Esophagus mucosa (tissue), 1 donor: ENCODE results near the gene ZNF681. TPM values are rescaled to one million over a fixed set of nuclear protein-coding genes. Genes with fewer than 3 reads are reported as not detected.
A peak's percentile ranks its signal among the peaks of the same experiment; 100 is the strongest.
"Not testable (repeated sequence)": the region's sequence is repeated elsewhere in the genome, so short reads cannot be mapped to it uniquely, and the experiment has no call there.

Source experiments
- ATAC-seq: fragments of 200-7000 bp; cut with Tn5 transposase; one replicate; pipeline ENCODE4 v1.9.1; 2020
- total RNA-seq: library from RNA; stranded (reverse); gene quantifications from one replicate; pipeline ENCODE4 v1.2.4, GENCODE V29; 2023
- donor health status: DM: yes; HTN: yes; CAD: no.

Gene ZNF681
- 1.5 TPM for total RNA-seq

DNA sequence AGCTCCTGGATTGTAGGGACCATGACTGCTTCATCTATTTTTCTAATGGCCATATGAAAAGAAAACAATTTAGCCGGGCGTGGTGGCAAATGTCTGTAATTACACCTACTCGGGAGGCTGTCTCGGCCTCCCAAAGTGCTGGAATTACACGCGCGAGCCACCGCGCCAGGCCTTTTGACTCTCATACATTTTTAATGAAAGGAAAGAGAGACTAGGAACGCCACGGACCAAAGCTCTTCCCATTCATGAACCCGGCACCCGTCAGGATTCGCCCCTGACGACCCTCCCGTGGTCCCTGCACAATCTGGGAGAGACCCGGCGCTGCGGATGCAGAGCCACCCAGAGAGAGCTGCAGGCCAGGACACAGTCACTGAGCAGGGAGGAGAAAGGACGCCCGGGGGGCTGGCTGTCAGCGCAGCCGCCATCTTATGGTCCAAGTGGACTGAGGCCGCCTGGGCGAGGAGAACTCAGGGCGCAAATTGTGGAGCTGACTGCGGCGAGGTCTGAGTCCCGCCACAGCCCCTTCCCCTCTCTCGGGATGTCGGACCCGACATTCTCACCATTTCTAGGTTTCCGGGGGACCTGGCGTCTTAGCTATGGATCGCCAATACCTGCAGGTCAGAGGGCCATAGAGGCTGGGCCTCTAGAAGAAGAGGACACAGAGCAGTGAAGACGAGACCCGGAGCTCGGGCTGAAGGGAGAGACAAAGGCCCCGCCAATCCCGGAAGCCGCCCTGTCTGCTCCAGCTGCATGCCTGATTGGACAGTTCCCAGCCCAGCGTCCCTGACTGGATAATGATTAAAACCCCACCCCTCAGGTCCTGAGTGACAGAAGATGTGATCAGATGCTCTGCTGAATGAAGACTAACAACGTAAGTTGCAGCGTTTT, at the start of gene ZNF681:
ZNF681 (minus strand) TSS at position 705 of the 888 bp plus-strand sequence; CDS start at position 563, 142 bp downstream.
- peak; percentile 88 for ATAC-seq

- no peak for ATAC-seq
Observed at GRCh38 chr19:23804676-23805075, 46.0 kb upstream of the ZNF681 start.

GRCh38 chr19:23802290-23802689, 43.6 kb upstream of the ZNF681 start:
- no peak for ATAC-seq

DNA sequence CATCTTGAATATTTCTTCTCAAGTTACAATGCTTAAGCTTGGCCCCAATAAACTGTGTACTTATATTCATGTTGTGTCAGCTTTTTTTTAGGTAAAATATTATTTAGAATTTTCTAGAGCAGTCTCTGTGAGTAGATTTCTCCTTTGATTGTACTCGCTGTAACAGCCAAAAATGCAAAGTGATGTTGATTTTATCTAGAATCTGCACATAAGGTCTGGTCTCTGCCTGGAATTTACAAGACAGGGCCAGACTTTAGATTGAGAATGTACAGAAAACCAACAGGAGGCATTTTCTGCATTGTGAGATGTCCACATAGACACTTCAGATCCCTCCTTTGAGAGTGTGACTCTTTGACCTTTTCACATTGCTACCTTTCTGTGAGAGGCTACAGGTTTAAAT, 43.1 kb upstream of the ZNF681 start:
- no peak for ATAC-seq

DNA sequence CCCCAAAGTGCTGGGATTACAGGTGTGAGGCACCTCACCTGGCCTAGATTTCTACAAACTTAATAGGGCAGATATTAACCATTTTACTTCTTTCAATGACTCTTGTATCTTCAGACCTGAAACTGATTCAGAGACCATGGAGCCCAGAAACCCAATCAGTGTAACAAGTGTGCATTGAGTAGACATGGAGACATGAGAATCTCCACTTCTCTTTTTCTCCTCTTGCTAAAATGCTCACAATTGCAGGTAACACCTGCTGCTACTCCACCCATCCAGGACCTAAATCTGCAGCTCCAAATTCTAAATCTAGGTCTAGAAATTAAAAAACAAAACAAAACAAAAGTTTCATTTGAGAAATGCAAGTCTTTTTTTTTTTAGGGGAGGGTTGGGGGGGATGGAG, 42.2 kb upstream of the ZNF681 start:
- no peak for ATAC-seq

GRCh38 chr19:23800271-23800670, 41.6 kb upstream of the ZNF681 start:
- ATAC-seq, result no peak

DNA sequence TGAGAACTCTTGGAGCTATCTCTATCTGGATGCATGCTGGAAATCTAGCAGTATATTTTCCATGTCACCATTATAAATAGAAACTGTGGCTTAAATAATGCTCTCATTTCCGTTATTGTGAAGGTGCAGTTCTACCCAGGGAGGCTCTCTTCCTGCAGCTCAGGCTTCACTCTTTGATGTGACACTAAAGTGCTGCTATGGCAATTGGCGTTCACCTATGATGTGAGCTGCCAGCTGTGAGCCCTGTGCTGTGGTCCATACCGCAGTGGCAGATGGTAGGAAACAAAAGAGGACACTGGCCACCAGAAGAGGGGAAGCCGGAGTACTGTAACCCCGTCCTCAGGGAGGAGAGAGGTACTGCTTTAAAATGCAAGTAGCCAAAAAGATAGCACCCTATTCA, 40.6 kb upstream of the ZNF681 start:
- no peak for ATAC-seq

DNA sequence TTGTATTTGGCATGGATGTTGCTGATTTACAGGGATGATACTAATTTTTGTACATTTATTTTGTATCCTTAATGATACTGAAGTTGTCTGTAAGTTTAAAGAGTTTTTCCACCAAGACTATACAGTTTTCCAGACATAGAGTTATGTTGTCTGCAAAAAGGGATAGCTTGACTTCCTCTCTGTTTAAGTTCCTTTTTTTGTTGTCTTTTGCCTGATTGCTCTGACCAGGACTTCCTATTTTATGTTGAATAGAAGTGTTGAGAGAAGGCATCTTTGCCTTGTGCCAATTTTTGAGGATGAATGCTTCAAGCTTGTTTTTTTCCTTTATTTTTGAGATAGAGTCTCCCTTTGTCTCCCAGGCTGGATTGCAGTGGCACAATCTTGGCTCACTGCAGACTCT, 36.8 kb upstream of the ZNF681 start:
- ATAC-seq, result no peak

- ATAC-seq, result no peak
Observed at GRCh38 chr19:23792784-23793183, 34.1 kb upstream of the ZNF681 start.

GRCh38 chr19:23790641-23791488, 32.2 kb upstream of the ZNF681 start:
- ATAC-seq, result no peak

GRCh38 chr19:23789246-23789645, 30.6 kb upstream of the ZNF681 start:
- ATAC-seq, result peak; percentile 60

DNA sequence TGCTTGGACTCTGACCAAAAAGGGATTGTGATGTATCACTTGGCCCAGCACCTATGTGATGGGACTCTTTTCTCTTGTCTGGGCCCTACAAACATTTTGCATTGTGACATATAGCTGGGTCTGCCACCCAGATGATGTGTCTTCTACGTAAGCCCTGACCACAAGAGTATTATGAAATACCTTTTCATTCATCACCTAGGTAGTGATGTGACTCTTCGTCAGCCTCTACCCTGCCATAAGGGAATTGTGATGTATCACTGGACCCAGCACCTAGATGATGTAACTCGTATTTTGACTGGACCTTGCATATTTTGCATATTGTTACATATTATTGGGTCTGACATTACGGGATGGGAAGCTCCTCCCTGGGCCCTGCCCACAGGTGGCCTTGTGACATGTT, 29.7 kb upstream of the ZNF681 start:
- ATAC-seq, result peak; percentile 17

GRCh38 chr19:23787106-23787505, 28.4 kb upstream of the ZNF681 start:
- peak; percentile 87 for ATAC-seq

DNA sequence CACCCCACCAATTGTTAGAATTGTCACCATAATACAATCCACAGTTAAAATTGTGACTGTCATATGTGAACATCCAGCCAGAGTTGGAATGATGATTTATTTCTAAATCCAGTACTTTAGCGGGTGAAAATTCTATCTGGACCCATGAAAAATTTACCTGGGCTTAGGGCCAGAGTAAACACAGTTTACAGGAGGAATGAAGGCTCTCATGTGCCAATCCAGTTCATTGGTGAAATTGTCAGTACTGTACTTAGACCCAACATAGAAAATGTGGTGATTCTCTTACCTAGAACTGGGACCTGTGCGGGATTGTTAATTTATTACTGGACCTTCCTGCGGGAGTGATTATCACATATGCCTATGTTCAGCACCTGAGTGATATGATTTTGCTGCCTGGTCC, 27.3 kb upstream of the ZNF681 start:
- no peak for ATAC-seq

DNA sequence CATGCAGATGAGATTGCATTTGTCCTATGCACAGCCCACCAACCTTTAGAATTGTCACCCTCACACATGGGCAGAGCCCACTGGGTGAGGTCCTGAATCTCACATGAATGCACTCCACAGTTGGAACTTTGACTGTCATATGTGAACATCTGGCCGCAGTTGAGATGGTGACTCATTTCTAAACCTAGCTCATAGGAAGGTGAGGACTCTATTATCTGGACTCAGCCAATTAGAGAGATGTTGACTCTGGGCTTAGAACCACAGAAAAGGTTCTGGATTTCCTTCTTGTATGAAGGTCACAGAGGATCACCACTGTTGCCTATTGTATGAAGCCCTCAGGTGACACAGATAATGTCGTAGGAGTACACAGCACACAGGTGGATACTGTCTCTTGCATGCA, 25.6 kb upstream of the ZNF681 start:
- peak; percentile 7 for ATAC-seq

DNA sequence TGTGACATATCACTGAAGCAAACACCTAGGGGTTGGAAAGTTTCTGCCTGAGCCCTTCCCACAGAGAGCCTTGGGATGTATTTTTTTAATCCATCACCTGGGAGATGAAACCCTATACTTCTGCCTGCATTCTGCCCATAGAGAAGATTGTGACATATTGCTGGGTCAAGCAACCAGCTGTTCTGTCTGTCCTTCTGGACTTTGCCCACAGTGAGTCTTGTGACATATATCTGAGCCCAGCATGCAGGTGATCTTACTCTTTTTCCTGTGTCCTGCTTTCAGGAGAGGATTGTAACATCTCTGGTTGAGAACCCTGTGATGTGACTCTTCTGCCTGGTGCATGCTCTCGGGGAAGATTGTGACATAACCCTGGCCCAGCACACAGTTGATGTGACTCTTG, 24.9 kb upstream of the ZNF681 start:
- no peak for ATAC-seq

GRCh38 chr19:23779645-23780044, 21.0 kb upstream of the ZNF681 start:
- ATAC-seq, result no peak

GRCh38 chr19:23778566-23778965, 19.9 kb upstream of the ZNF681 start:
- ATAC-seq, result no peak

GRCh38 chr19:23778036-23778435, 19.3 kb upstream of the ZNF681 start:
- ATAC-seq, result not testable (repeated sequence)

- peak; percentile 85 for ATAC-seq
Observed at GRCh38 chr19:23777216-23777615, 18.5 kb upstream of the ZNF681 start.

GRCh38 chr19:23776507-23777205, 18.0 kb upstream of the ZNF681 start:
- no peak for ATAC-seq

DNA sequence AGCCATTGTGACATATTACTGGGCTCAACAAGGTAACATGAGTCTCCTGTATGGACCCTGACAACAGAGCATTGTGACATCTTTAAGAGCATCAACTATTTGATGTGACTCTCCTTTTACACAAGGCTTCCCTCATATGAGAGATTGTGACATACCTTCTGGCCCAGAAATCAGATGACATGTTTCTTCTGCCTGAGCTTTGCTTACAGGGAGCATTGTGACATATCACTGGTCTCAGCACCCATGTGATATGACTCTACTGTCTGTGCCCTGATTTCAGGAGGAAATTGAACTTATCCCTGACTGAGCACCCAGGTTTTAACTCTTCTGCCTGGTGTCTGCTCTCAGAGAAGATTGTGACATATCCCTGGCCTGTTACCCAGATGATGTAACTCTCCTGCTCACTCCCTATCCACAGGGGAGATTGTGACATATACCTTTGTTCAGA, 15.9 kb upstream of the ZNF681 start:
- peak; percentile 57 for ATAC-seq

DNA sequence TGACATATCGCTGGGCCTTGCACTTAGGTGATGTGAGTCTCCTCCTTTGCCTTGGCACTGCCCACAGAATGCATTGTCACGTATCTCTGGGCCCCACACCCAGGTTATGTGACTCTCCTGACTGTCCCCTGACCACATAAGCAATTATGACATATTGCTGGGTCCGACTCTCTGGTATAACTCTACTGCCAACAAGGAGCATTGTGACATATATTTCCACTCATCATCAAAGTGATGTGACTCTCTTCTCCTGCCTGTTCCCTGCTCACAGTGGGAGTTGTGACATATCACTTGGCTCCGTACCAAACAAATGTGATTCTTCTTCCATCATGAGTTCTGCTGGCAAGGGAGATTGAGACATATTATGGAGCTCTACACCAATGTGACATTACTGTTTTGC, 15.4 kb upstream of the ZNF681 start:
- no peak for ATAC-seq
